ENCODE data around the gene ZNF277. TPM values are rescaled to one million over a fixed set of nuclear protein-coding genes. Genes with fewer than 3 reads are reported as not detected.

The ZNF277 gene
- total and polyA plus RNA-seq, 2 donors (not counting 3 experiments of a cell fraction or from before 2014, with no cell fraction given): 7.8 to 22.6 TPM

- H3K27ac ChIP-seq (ENCODE audit: insufficient read depth, low read depth, low read length): peak overlapping the region; percentile 83
- H3K9ac ChIP-seq (replicated peaks; ENCODE audit: extremely low read depth, insufficient read depth, low read length): peak overlapping the region; percentile 96
- H3K9me1 ChIP-seq (replicated peaks; ENCODE audit: control insufficient read depth, extremely low read depth, insufficient read depth, low read length): peaks cover 2% of the 10 kb centered on the region
- DNase-seq (ENCODE audit: low read depth, low spot score): peak; percentile 65
- peak overlapping the region; percentile 28 for H2AFZ ChIP-seq (ENCODE audit: low read depth, low read length)
- peak overlapping the region; percentile 68 to 98 (median 93) for H3K4me3 ChIP-seq (replicated peaks in 1 of 3; ENCODE audit: insufficient read depth in 1 of 3, low read depth in 1 of 3, low read length in 3 of 3)
- no peaks in the 10 kb centered on the region for H3K9me3 ChIP-seq (replicated peaks; ENCODE audit: control insufficient read depth, insufficient read depth, low read length)
- FAIRE-seq: no peak
- H3K4me2 ChIP-seq (ENCODE audit: insufficient read depth, low read length): peak overlapping the region; percentile 98
- CTCF ChIA-PET: interaction anchor here (0.7 to 3.9 kb wide), 7 partner anchors 14 to 211 kb away, joined by 3 to 12 read pairs (median 4); no protein-coding TSS in a partner anchor
- peaks cover 4% of the 10 kb centered on the region for H4K20me1 ChIP-seq (replicated peaks; ENCODE audit: control insufficient read depth, extremely low read depth, insufficient read depth, low read length)
- H3K4me1 ChIP-seq (ENCODE audit: control insufficient read depth, extremely low read depth, insufficient read depth, low read length): peaks cover 31% of the 10 kb centered on the region
- peaks cover 78% of the 10 kb centered on the region for H3K79me2 ChIP-seq (ENCODE audit: control insufficient read depth, insufficient read depth, low read length)
- POLR2A ChIA-PET: interaction anchor here (0.8 to 3.4 kb wide), 7 partner anchors 13 to 245 kb away, joined by 3 to 14 read pairs (median 3); partner anchors contain the start of gene IFRD1
- no peaks in the 10 kb centered on the region for H3K27me3 ChIP-seq (ENCODE audit: control insufficient read depth in 2 of 2, insufficient read depth in 2 of 2, low read length in 2 of 2)
- no TSS peak for BruUV-seq (replicated peaks)
- TF ChIP-seq FOS (IDR thresholded peaks at IDR 0.05; ENCODE audit: borderline replicate concordance, insufficient read depth, low read length) (no peak), EZH2 (IDR thresholded peaks at IDR 0.05; ENCODE audit: borderline replicate concordance, low read depth, low read length, severe bottlenecking) (no peak)
- TF ChIP-seq, protein P1, sequence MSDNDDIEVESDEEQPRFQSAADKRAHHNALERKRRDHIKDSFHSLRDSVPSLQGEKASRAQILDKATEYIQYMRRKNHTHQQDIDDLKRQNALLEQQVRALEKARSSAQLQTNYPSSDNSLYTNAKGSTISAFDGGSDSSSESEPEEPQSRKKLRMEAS (IDR thresholded peaks at IDR 0.05; ENCODE audit: insufficient read depth, insufficient read length): peak; percentile 1
- dilution Hi-C loops (cut with MboI; ENCODE audit: extremely low pct_ligation_motif_present, low sequenced_read_pairs) (no loop called here), intact Hi-C loops (cut with micrococcal nuclease) (loop anchor here (1.0 to 10.0 kb wide), 11 partner anchors 43 to 442 kb away; partner anchors contain the start of gene IFRD1)
- H3K36me3 ChIP-seq (ENCODE audit: control insufficient read depth in 2 of 2, extremely low read depth in 1 of 2, insufficient read depth in 2 of 2, low read length in 2 of 2): no peaks in the 10 kb centered on the region
Observed at GRCh38 chr7:112205343-112206237, 905 bp upstream of the ZNF277 start.

Data from endothelial cell of umbilical vein (primary cell).